Astrocyte (in vitro differentiated cells and primary cell): ENCODE results near the gene CYBC1.

ENCODE experiments used
- CTCF ChIP-seq: IDR thresholded peaks from 2 replicates; pipeline ENCODE4 v1.5.1; 2011; ENCODE audit warnings: low read depth, mild to moderate bottlenecking, inconsistent platforms, low read length, moderate library complexity; ENCODE audit not compliant: insufficient read depth
- EZH2 ChIP-seq: IDR thresholded peaks from 2 replicates; pipeline ENCODE4 v1.6.1; 2012; ENCODE audit warnings: mild to moderate bottlenecking, low read length, inconsistent platforms; ENCODE audit not compliant: insufficient read depth

DNA sequence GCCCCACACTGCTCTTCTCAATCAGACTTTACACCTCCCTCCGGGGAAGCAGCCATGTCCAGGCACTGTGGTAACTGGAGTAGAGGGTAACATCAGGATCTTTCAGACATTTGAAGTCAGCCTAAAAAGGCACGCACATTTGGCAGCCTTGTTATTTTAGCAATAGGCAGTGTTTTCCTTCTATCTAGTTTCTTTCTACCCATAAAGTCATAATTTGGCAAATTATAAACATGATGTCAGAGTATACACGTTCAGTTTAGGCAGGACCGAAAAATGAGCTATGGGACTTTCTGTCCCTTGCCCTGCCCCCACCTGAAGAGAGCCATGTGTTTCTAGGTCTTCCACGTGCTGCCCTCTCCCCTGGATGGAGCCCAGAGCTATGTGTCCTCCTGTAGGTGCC, 29.1 kb upstream of the CYBC1 start:
- TF ChIP-seq CTCF: no peak
- TF ChIP-seq EZH2: no peak
